H9 (cell line): ENCODE results near the gene PNPLA1. TPM values are rescaled to one million over a fixed set of nuclear protein-coding genes. Genes with fewer than 3 reads are reported as not detected.

ENCODE experiments used
- DNase-seq: peaks from one replicate; pipeline ENCODE4 v3.0.0-alpha.2; 2017
- H2AFZ ChIP-seq: one replicate; pipeline ENCODE4 v1.6.1; 2013; ENCODE audit warnings: mild to moderate bottlenecking, low read length, control low read depth, moderate library complexity
- H2AK5ac ChIP-seq: 2 replicates; pipeline ENCODE4 v1.6.1; 2013; ENCODE audit warnings: low read length, control low read depth, mixed read lengths; ENCODE audit not compliant: insufficient read length
- H2BK120ac ChIP-seq: one replicate; pipeline ENCODE4 v1.6.1; 2013; ENCODE audit warnings: low read depth, mild to moderate bottlenecking, low read length, control low read depth, inconsistent platforms; ENCODE audit not compliant: poor library complexity, severe bottlenecking
- H2BK12ac ChIP-seq: 2 replicates; pipeline ENCODE4 v1.6.1; 2013; ENCODE audit warnings: low read length, control low read depth, mixed read lengths, low read depth; ENCODE audit not compliant: insufficient read length
- H2BK15ac ChIP-seq: 2 replicates; pipeline ENCODE4 v1.6.1; 2013; ENCODE audit warnings: low read depth, low read length, control low read depth
- H2BK20ac ChIP-seq: one replicate; pipeline ENCODE4 v1.6.1; 2013; ENCODE audit warnings: low read depth, mild to moderate bottlenecking, low read length, control low read depth, inconsistent platforms; ENCODE audit not compliant: poor library complexity, severe bottlenecking
- H2BK5ac ChIP-seq: 2 replicates; pipeline ENCODE4 v1.6.1; 2013; ENCODE audit warnings: low read length, control low read depth, mixed read lengths; ENCODE audit not compliant: insufficient read length
- H3K14ac ChIP-seq: 2 replicates; pipeline ENCODE4 v1.6.1; 2013; ENCODE audit warnings: low read length, control low read depth; ENCODE audit not compliant: insufficient read depth
- H3K18ac ChIP-seq: 2 replicates; pipeline ENCODE4 v1.6.1; 2013; ENCODE audit warnings: low read depth, mild to moderate bottlenecking, mixed read lengths, low read length, control low read depth; ENCODE audit not compliant: insufficient read length
- H3K23ac ChIP-seq: 2 replicates; pipeline ENCODE4 v1.6.1; 2013; ENCODE audit warnings: low read length, control low read depth, mixed read lengths, low read depth; ENCODE audit not compliant: insufficient read length
- H3K23me2 ChIP-seq: 2 replicates; pipeline ENCODE4 v1.6.1; 2013; ENCODE audit warnings: low read depth, mild to moderate bottlenecking, mixed read lengths, low read length, control low read depth; ENCODE audit not compliant: insufficient read length, poor library complexity, severe bottlenecking
- H3K27ac ChIP-seq: 2 replicates; pipeline ENCODE4 v1.5.1; 2013; ENCODE audit warnings: low read length, control low read depth, mixed read lengths, low read depth; ENCODE audit not compliant: insufficient read length
- H3K27me3 ChIP-seq: 2 replicates; pipeline ENCODE4 v1.6.1; 2013; ENCODE audit warnings: low read length, control low read depth, inconsistent platforms; ENCODE audit not compliant: insufficient read depth
- H3K4ac ChIP-seq: 2 replicates; pipeline ENCODE4 v1.6.1; 2013; ENCODE audit warnings: low read depth, mild to moderate bottlenecking, control low read depth, inconsistent platforms, low read length, moderate library complexity
- H3K4me1 ChIP-seq: 2 replicates; pipeline ENCODE4 v1.6.1; 2013; ENCODE audit warnings: low read length, control low read depth, inconsistent platforms; ENCODE audit not compliant: insufficient read depth
- H3K4me2 ChIP-seq: 2 replicates; pipeline ENCODE4 v1.6.1; 2013; ENCODE audit warnings: low read length, control low read depth, mixed read lengths; ENCODE audit not compliant: insufficient read length, insufficient read depth
- H3K56ac ChIP-seq: 2 replicates; pipeline ENCODE4 v1.6.1; 2013; ENCODE audit warnings: low read depth, mild to moderate bottlenecking, mixed read lengths, low read length, control low read depth; ENCODE audit not compliant: insufficient read length
- H3K79me1 ChIP-seq: 2 replicates; pipeline ENCODE4 v1.6.1; 2013; ENCODE audit warnings: low read depth, mild to moderate bottlenecking, moderate library complexity, low read length, control low read depth, inconsistent platforms; ENCODE audit not compliant: insufficient read depth, poor library complexity, severe bottlenecking
- H3K79me2 ChIP-seq: 2 replicates; pipeline ENCODE4 v1.6.1; 2013; ENCODE audit warnings: low read length, control low read depth, inconsistent platforms; ENCODE audit not compliant: insufficient read depth
- H3K9ac ChIP-seq: 2 replicates; pipeline ENCODE4 v1.6.1; 2013; ENCODE audit warnings: low read length, control low read depth, mixed read lengths; ENCODE audit not compliant: insufficient read length; ENCODE audit errors: extremely low read depth
- H3K9me3 ChIP-seq: one replicate; pipeline ENCODE4 v1.6.1; 2013; ENCODE audit warnings: low read depth, low read length, inconsistent platforms; ENCODE audit not compliant: control insufficient read depth
- H3T11ph ChIP-seq: one replicate; pipeline ENCODE4 v1.6.1; 2013; ENCODE audit warnings: mild to moderate bottlenecking, low read length, control low read depth, inconsistent platforms
- H4K20me1 ChIP-seq: one replicate; pipeline ENCODE4 v1.6.1; 2013; ENCODE audit not compliant: control insufficient read depth, insufficient read length, insufficient read depth
- H4K5ac ChIP-seq: 2 replicates; pipeline ENCODE4 v1.6.1; 2013; ENCODE audit warnings: low read depth, mild to moderate bottlenecking, mixed read lengths, low read length, control low read depth; ENCODE audit not compliant: insufficient read length
- H4K8ac ChIP-seq: replicated peaks from 2 replicates; pipeline ENCODE4 v1.6.1; 2013; ENCODE audit warnings: low read length, control low read depth, mixed read lengths, low read depth; ENCODE audit not compliant: insufficient read length
- H4K91ac ChIP-seq: 2 replicates; pipeline ENCODE4 v1.6.1; 2013; ENCODE audit warnings: low read depth, mild to moderate bottlenecking, moderate library complexity, mixed read lengths, low read length, control low read depth; ENCODE audit not compliant: insufficient read length
- H3K27ac Mint-ChIP-seq, 3 experiments: 2 replicates in 2 of 3; 3 replicates in 1 of 3; pipeline ENCODE4 v1.8.0; 2020 to 2021; ENCODE audit warnings: mixed read lengths in 3 of 3, mild to moderate bottlenecking in 1 of 3, moderate library complexity in 1 of 3
- H3K27me3 Mint-ChIP-seq: 2 replicates; pipeline ENCODE4 v1.8.0; 2021; ENCODE audit warnings: low read depth, mild to moderate bottlenecking, moderate library complexity, mixed read lengths
- H3K36me3 Mint-ChIP-seq, 3 experiments: 2 replicates in 2 of 3; 3 replicates in 1 of 3; pipeline ENCODE4 v1.8.0; 2020 to 2021; ENCODE audit warnings: low read depth in 3 of 3, mixed read lengths in 3 of 3; ENCODE audit not compliant: insufficient read depth in 1 of 3
- H3K4me1 Mint-ChIP-seq, 2 experiments: 2 replicates each; pipeline ENCODE4 v1.8.0; 2020; ENCODE audit warnings: mixed read lengths in 2 of 2
- H3K4me3 Mint-ChIP-seq, 2 experiments: 2 replicates in 1 of 2; 3 replicates in 1 of 2; pipeline ENCODE4 v1.8.0; 2020 to 2021; ENCODE audit warnings: mild to moderate bottlenecking in 2 of 2, mixed read lengths in 2 of 2, moderate library complexity in 1 of 2
- H3K9me3 Mint-ChIP-seq, 2 experiments: 2 replicates in 1 of 2; 3 replicates in 1 of 2; pipeline ENCODE4 v1.8.0; 2020; ENCODE audit warnings: mild to moderate bottlenecking in 2 of 2, mixed read lengths in 2 of 2, moderate library complexity in 1 of 2
- WGBS: extraction: QIAGEN DNeasy Blood & Tissue Kit; methylation state at CpG from one replicate; pipeline ENCODE4 v1.1.7; 2013; ENCODE audit warnings: missing lambda C conversion rate, low lambda C conversion rate, mixed read lengths; ENCODE audit not compliant: insufficient read length; ENCODE audit errors: extremely low coverage; 5-methylcytosine and 5-hydroxymethylcytosine counted together
- total RNA-seq: library from RNA; stranded (reverse); gene quantifications from 2 replicates; pipeline ENCODE4 v1.2.1, GENCODE V29; 2021
- TF ChIP-seq, protein P1 (sequence below): fragments of 200-600 bp; sonication (generic); conservative IDR thresholded peaks from 3 replicates; pipeline ENCODE4 v1.8.0; 2021; ENCODE audit warnings: antibody characterized with exemption, mild to moderate bottlenecking

Gene PNPLA1
- total RNA-seq, 1 experiment from 2014 or later = 0.09 TPM

DNA sequence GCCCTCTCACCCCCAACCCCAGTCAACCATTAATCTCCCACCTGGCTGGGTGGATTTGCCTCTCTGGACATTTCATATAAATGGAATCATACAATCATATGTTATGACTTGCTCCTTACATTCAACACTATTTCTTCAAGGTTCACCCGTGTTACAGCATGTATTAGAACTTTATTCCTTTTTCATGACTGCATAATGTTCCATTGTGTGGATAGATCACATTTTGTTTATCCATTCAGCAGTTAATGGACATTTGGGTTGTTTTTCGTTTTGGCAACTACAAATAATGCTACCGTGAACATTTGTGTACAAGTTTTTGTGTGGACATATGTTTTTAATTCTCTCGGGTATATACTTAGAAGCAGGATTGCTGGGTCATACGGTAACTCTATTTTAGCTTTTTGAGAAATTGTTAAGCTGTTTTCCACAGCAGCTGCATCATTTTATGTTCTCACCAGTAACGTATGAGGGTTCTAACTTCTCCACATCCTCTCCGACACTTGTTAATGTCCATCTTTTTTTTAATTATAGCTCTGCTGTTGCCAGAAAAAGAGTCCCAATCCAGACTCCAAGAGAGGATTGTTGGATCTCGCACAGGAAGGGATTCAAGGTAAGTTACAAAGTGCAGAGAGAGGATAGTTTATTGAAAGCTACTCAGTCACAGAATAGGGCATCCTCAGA is 82.8 kb downstream of the PNPLA1 start:
- H3K4me3 Mint-ChIP-seq = no peak overlapping the region
- no peak overlapping the region for H3K14ac ChIP-seq
- H3K27ac Mint-ChIP-seq = no peak overlapping the region
- no peak overlapping the region for H2BK20ac ChIP-seq
- peaks cover 4% of the 10 kb centered on the region for H3K27me3 Mint-ChIP-seq
- H2BK5ac ChIP-seq = no peak overlapping the region
- H3K4me1 Mint-ChIP-seq = no peaks in the 10 kb centered on the region
- no peaks in the 10 kb centered on the region for H3K27me3 ChIP-seq
- H3T11ph ChIP-seq = no peak overlapping the region
- H4K5ac ChIP-seq = no peak overlapping the region
- no peak overlapping the region for H2AK5ac ChIP-seq
- H3K18ac ChIP-seq = no peak overlapping the region
- no peak overlapping the region for H3K23ac ChIP-seq
- no peak overlapping the region for H4K8ac ChIP-seq
- no peaks in the 10 kb centered on the region for H3K79me2 ChIP-seq
- no peak overlapping the region for H3K27ac ChIP-seq
- no peak for DNase-seq
- H3K4me1 ChIP-seq = no peaks in the 10 kb centered on the region
- peaks cover 2 to 3% of the 10 kb centered on the region in 2 experiments; a peak in 2 of 5 replicates for H3K9me3 Mint-ChIP-seq
- no peaks in the 10 kb centered on the region for H3K79me1 ChIP-seq
- H3K9me3 ChIP-seq = no peaks in the 10 kb centered on the region
- no peaks in the 10 kb centered on the region for H3K23me2 ChIP-seq
- no CpG with 5 or more reads among the region's 8 CpGs for WGBS
- TF ChIP-seq, protein P1, sequence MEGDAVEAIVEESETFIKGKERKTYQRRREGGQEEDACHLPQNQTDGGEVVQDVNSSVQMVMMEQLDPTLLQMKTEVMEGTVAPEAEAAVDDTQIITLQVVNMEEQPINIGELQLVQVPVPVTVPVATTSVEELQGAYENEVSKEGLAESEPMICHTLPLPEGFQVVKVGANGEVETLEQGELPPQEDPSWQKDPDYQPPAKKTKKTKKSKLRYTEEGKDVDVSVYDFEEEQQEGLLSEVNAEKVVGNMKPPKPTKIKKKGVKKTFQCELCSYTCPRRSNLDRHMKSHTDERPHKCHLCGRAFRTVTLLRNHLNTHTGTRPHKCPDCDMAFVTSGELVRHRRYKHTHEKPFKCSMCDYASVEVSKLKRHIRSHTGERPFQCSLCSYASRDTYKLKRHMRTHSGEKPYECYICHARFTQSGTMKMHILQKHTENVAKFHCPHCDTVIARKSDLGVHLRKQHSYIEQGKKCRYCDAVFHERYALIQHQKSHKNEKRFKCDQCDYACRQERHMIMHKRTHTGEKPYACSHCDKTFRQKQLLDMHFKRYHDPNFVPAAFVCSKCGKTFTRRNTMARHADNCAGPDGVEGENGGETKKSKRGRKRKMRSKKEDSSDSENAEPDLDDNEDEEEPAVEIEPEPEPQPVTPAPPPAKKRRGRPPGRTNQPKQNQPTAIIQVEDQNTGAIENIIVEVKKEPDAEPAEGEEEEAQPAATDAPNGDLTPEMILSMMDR = no peak
- H3K4ac ChIP-seq = no peak overlapping the region
- no peak overlapping the region for H4K91ac ChIP-seq
- no peak overlapping the region for H2BK12ac ChIP-seq
- H3K9ac ChIP-seq = no peak overlapping the region
- H3K36me3 Mint-ChIP-seq = peaks cover 0 to 2% (median 0%) of the 10 kb centered on the region in 3 experiments; a peak in 2 of 7 replicates
- H3K56ac ChIP-seq = no peak overlapping the region
- H2AFZ ChIP-seq = no peak overlapping the region
- no peak overlapping the region for H3K4me2 ChIP-seq
- H4K20me1 ChIP-seq = no peaks in the 10 kb centered on the region
- no peak overlapping the region for H2BK120ac ChIP-seq
- no peak overlapping the region for H2BK15ac ChIP-seq
